Endodermal cell (in vitro differentiated cells): ENCODE measurements around the gene COL4A1. TPM values are rescaled to one million over a fixed set of nuclear protein-coding genes. Genes with fewer than 3 reads are reported as not detected.

Experiments
- DNase-seq: peaks from one replicate; pipeline ENCODE4 v3.0.0-alpha.2; 2017
- H3K27ac ChIP-seq: 2 replicates; pipeline ENCODE4 v1.5.1; 2013; ENCODE audit warnings: mild to moderate bottlenecking, low read depth, low read length, moderate library complexity
- H3K27me3 ChIP-seq: 2 replicates; pipeline ENCODE4 v1.6.1; 2013; ENCODE audit warnings: mild to moderate bottlenecking, low read length, moderate library complexity; ENCODE audit not compliant: insufficient read depth, control insufficient read depth, poor library complexity, severe bottlenecking
- H3K36me3 ChIP-seq: 2 replicates; pipeline ENCODE4 v1.7.0; 2013; ENCODE audit warnings: mild to moderate bottlenecking, low read length, moderate library complexity; ENCODE audit not compliant: control insufficient read depth, insufficient read depth
- H3K4me1 ChIP-seq: one replicate; pipeline ENCODE4 v1.7.0; 2013; ENCODE audit warnings: low read length; ENCODE audit not compliant: control insufficient read depth, insufficient read depth
- H3K4me3 ChIP-seq: 2 replicates; pipeline ENCODE4 v1.5.1; 2013; ENCODE audit warnings: mild to moderate bottlenecking, low read length, moderate library complexity
- H3K9ac ChIP-seq: 2 replicates; pipeline ENCODE4 v1.6.1; 2013; ENCODE audit warnings: mild to moderate bottlenecking, low read length, moderate library complexity; ENCODE audit not compliant: poor library complexity, severe bottlenecking; ENCODE audit errors: extremely low read depth
- H3K9me3 ChIP-seq: 2 replicates; pipeline ENCODE4 v1.6.1; 2013; ENCODE audit warnings: mild to moderate bottlenecking, low read length, moderate library complexity; ENCODE audit not compliant: control insufficient read depth
- H3K27ac Mint-ChIP-seq: 2 replicates; pipeline ENCODE4 v1.8.0; 2020; ENCODE audit warnings: mixed read lengths
- H3K27me3 Mint-ChIP-seq: 2 replicates; pipeline ENCODE4 v1.8.0; 2021; ENCODE audit warnings: mild to moderate bottlenecking, mixed read lengths; ENCODE audit not compliant: insufficient read depth
- H3K36me3 Mint-ChIP-seq: 2 replicates; pipeline ENCODE4 v1.8.0; 2020; ENCODE audit warnings: low read depth, mixed read lengths
- H3K4me1 Mint-ChIP-seq: 2 replicates; pipeline ENCODE4 v1.8.0; 2020; ENCODE audit warnings: mixed read lengths
- H3K4me3 Mint-ChIP-seq: 2 replicates; pipeline ENCODE4 v1.8.0; 2020; ENCODE audit warnings: mild to moderate bottlenecking, moderate library complexity, mixed read lengths
- H3K9me3 Mint-ChIP-seq: 2 replicates; pipeline ENCODE4 v1.8.0; 2020; ENCODE audit warnings: mild to moderate bottlenecking, mixed read lengths
- CTCF ChIP-seq: fragments of 200-600 bp; sonication (generic); conservative IDR thresholded peaks from 2 replicates; pipeline ENCODE4 v1.5.0; 2021; ENCODE audit warnings: antibody characterized with exemption, mild to moderate bottlenecking
- WGBS, 2 experiments: methylation state at CpG; one replicate each; pipeline versions ENCODE4 v1.1.5 to v1.1.7; 2013; ENCODE audit warnings: missing lambda C conversion rate in 2 of 2, mixed read lengths in 1 of 2; ENCODE audit not compliant: insufficient coverage in 1 of 2, insufficient read length in 1 of 2; 5-methylcytosine and 5-hydroxymethylcytosine counted together
- total RNA-seq, 2 donors: library from RNA; stranded (reverse); fragmentation: NEBNext Ultra II Directional in 1 of 2; extraction: Animal tissue kit (Norgen Biotek cat#: 25700) in 1 of 2; gene quantifications; 2 replicates in 1 of 2; 3 replicates in 1 of 2; pipeline ENCODE4 v1.2.1, GENCODE V29; 2021

COL4A1 gene
- total RNA-seq, 2 donors from 2014 or later, result 702 to 764 TPM

DNA sequence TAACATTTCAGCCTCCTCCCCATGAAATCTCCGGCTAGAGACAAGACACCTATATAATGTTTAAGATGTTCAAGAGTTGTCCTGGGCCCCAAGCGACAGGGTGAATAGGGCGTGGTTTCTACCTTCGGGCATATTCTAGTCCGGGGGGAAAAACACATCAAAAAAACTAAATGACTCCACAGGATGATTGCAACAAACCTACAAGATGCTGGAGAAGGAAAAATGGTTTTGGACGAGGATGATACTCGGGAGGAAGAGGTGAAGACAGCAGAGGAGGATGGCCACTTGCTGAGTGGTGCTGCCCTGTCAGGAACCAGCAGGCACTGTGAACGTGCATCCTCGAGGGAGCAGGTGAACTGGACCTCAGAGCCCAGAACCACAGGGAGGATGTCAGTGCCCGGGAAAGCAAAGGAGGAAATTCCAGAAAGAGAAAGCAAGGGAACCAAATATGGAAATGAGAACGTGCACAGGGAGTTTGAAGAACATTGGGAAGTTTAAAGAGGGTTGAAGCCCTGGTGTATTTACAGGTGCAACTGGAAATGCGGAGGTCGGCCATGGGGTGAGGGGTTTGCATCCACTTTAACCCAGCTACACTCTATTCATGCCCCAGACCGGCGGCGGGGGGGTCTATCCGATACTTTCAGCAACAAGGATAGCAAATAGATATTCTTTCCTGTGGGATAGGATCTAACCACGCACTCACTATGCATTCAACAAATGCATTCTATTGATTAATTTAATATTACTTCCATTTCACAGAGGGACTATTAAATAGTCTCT lies 50.6 kb downstream of the COL4A1 start:
- Mint-ChIP-seq H3K36me3 (peaks cover 27% of the 10 kb centered on the region), H3K27ac (no peak overlapping the region), H3K9me3 (no peaks in the 10 kb centered on the region), H3K4me3 (no peak overlapping the region), H3K4me1 (peaks cover 2% of the 10 kb centered on the region), H3K27me3 (no peaks in the 10 kb centered on the region)
- 75 to 86% methylated on average over 11 to 18 of the region's 18 CpGs for WGBS, 2 experiments
- H3K9me3 ChIP-seq, result no peaks in the 10 kb centered on the region
- no peak for TF ChIP-seq CTCF
- no peak overlapping the region for H3K9ac ChIP-seq
- H3K36me3 ChIP-seq, result peaks cover 35% of the 10 kb centered on the region
- H3K4me3 ChIP-seq, result no peak overlapping the region
- H3K27ac ChIP-seq, result no peak overlapping the region
- no peak for DNase-seq
- H3K27me3 ChIP-seq, result no peaks in the 10 kb centered on the region
- no peaks in the 10 kb centered on the region for H3K4me1 ChIP-seq

DNA sequence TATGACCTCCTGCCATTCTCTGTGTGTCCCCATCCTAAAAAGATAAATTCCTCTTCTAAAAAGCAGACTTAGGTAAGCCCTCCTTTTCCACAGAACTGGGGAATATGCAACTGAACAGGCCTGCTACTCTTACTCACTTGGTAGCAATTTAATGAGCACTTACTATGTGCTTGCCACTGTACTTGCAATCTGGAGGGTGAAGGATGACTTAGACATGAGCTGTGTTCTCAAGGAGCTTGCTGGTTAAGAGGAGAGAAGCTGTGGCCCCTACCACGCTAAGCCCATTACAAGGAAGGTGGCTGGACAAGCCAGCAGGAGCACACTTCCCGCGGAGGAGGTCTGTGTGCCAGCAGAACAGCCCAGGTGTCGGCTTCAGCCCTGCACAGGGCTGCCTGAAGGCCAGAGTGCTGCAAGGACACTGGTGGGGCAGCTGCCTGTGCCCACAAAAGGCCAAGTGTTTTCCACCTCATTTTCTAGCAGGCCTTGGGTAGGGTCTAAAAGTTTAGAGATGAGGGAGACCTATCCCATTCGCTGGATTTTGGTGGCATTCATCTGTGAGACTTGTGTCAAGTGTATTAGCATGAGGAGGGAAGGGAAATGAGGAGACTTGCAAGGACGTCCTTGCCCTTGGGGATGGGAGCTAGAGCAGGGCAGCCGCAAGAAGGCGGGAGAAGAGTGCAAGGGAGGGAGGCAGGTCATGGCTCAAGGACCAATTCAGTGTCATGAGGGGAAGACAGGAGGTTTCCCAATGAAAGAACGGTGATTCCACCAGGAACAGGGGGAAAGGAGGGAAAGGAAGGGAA lies 52.0 kb downstream of the COL4A1 start:
- H3K27ac ChIP-seq, result no peak overlapping the region
- peak overlapping the region; percentile 27 for H3K27ac Mint-ChIP-seq
- no peaks in the 10 kb centered on the region for H3K4me1 ChIP-seq
- peaks cover 31% of the 10 kb centered on the region for H3K36me3 Mint-ChIP-seq
- no peaks in the 10 kb centered on the region for H3K9me3 Mint-ChIP-seq
- H3K4me3 ChIP-seq, result no peak overlapping the region
- no peak overlapping the region for H3K9ac ChIP-seq
- H3K4me3 Mint-ChIP-seq, result no peak overlapping the region
- no peak for DNase-seq
- H3K36me3 ChIP-seq, result peaks cover 37% of the 10 kb centered on the region
- no peaks in the 10 kb centered on the region for H3K4me1 Mint-ChIP-seq
- no peaks in the 10 kb centered on the region for H3K9me3 ChIP-seq
- TF ChIP-seq CTCF, result no peak
- no peaks in the 10 kb centered on the region for H3K27me3 ChIP-seq
- WGBS, 2 experiments, result 78 to 96% methylated on average over 7 to 9 of the region's 9 CpGs
- no peaks in the 10 kb centered on the region for H3K27me3 Mint-ChIP-seq

- Histone ChIP-seq H3K9ac (no peak overlapping the region), H3K36me3 (peaks cover 41% of the 10 kb centered on the region), H3K27ac (no peak overlapping the region), H3K27me3 (no peaks in the 10 kb centered on the region), H3K4me3 (no peak overlapping the region), H3K9me3 (no peaks in the 10 kb centered on the region), H3K4me1 (no peaks in the 10 kb centered on the region)
- no peak overlapping the region for H3K4me3 Mint-ChIP-seq
- TF ChIP-seq CTCF, result no peak
- peaks cover 34% of the 10 kb centered on the region for H3K36me3 Mint-ChIP-seq
- 91 to 92% methylated on average over 6 to 7 of the region's 7 CpGs for WGBS, 2 experiments
- H3K27me3 Mint-ChIP-seq, result no peaks in the 10 kb centered on the region
- no peaks in the 10 kb centered on the region for H3K9me3 Mint-ChIP-seq
- H3K4me1 Mint-ChIP-seq, result no peaks in the 10 kb centered on the region
- no peak for DNase-seq
- peak overlapping the region; percentile 29 for H3K27ac Mint-ChIP-seq
Observed at GRCh38 chr13:110254151-110254679, 52.7 kb downstream of the COL4A1 start.
